Smooth muscle cell (in vitro differentiated cells): ENCODE results near the gene CLDN12. TPM values are rescaled to one million over a fixed set of nuclear protein-coding genes. Genes with fewer than 3 reads are reported as not detected.

Experiments used
- DNase-seq: peaks from one replicate; lab custom pipeline; 2025; ENCODE audit not compliant: unreplicated experiment; lab: John Stamatoyannopoulos, UW
- H2AFZ ChIP-seq: fragments of 200-600 bp; sonication (generic); 2 replicates; pipeline ENCODE4 v1.6.0; 2016; ENCODE audit warnings: antibody characterized with exemption, low read depth, mild to moderate bottlenecking
- H3F3A ChIP-seq: fragments of 200-600 bp; sonication (generic); 2 replicates; pipeline ENCODE4 v1.6.0; 2017; ENCODE audit warnings: antibody characterized with exemption, low read depth
- H3K27ac ChIP-seq: fragments of 200-600 bp; sonication (generic); 2 replicates; pipeline ENCODE4 v1.5.1; 2016; ENCODE audit warnings: low read depth, mild to moderate bottlenecking
- H3K27me3 ChIP-seq: fragments of 200-600 bp; sonication (generic); 2 replicates; pipeline ENCODE4 v1.6.1; 2016; ENCODE audit warnings: low read depth, mild to moderate bottlenecking
- H3K36me3 ChIP-seq: fragments of 200-600 bp; sonication (generic); 2 replicates; pipeline ENCODE4 v1.5.1; 2016; ENCODE audit warnings: low read depth
- H3K4me1 ChIP-seq: fragments of 200-600 bp; sonication (generic); 2 replicates; pipeline ENCODE4 v1.5.1; 2016; ENCODE audit warnings: low read depth
- H3K4me2 ChIP-seq: fragments of 200-600 bp; sonication (generic); 2 replicates; pipeline ENCODE4 v1.6.0; 2016; ENCODE audit warnings: mild to moderate bottlenecking
- H3K4me3 ChIP-seq: fragments of 200-600 bp; sonication (generic); 2 replicates; pipeline ENCODE4 v1.5.1; 2016; ENCODE audit warnings: mild to moderate bottlenecking
- H3K79me2 ChIP-seq: fragments of 200-600 bp; sonication (generic); 2 replicates; pipeline ENCODE4 v1.6.0; 2016; ENCODE audit warnings: low read depth, mild to moderate bottlenecking
- H3K9ac ChIP-seq: fragments of 200-600 bp; sonication (generic); 2 replicates; pipeline ENCODE4 v1.6.0; 2016; ENCODE audit warnings: low read depth
- H3K9me3 ChIP-seq: fragments of 200-600 bp; sonication (generic); replicated peaks from 2 replicates; pipeline ENCODE4 v1.5.1; 2016; ENCODE audit warnings: low read depth
- H4K20me1 ChIP-seq: fragments of 200-600 bp; sonication (generic); 2 replicates; pipeline ENCODE4 v1.6.0; 2016; ENCODE audit warnings: low read depth
- CTCF ChIP-seq: fragments of 200-600 bp; sonication (generic); IDR thresholded peaks from 2 replicates; pipeline ENCODE4 v1.5.1; 2017; ENCODE audit warnings: borderline replicate concordance, mild to moderate bottlenecking, antibody characterized with exemption; ENCODE audit not compliant: insufficient read depth, poor library complexity, severe bottlenecking
- WGBS: methylation state at CpG from one replicate; pipeline ENCODE4 v1.1.7; 2016; ENCODE audit warnings: low lambda C conversion rate; 5-methylcytosine and 5-hydroxymethylcytosine counted together
- polyA plus RNA-seq: library from polyadenylated mRNA; unstranded; fragments of >200 nt; fragmentation: Nextera tagmentation; extraction: Ambion mirVana; gene quantifications from 2 replicates; pipeline ENCODE4 v1.2.1, GENCODE V29; 2016
- total RNA-seq: library from RNA; depleted of rRNA; stranded (reverse); fragments of >200 nt; gene quantifications from 2 replicates; pipeline ENCODE4 v1.2.3, GENCODE V29; 2014

Gene CLDN12
- total and polyA plus RNA-seq, 2 experiments from 2014 or later, result 16.1 to 51.1 TPM

GRCh38 chr7:90425376-90425775 is 22.1 kb downstream of the CLDN12 start:
- H3K36me3 ChIP-seq, result no peaks in the 10 kb centered on the region
- no peaks in the 10 kb centered on the region for H3K4me1 ChIP-seq
- H3K9me3 ChIP-seq, result no peaks in the 10 kb centered on the region
- no peak overlapping the region for H2AFZ ChIP-seq
- TF ChIP-seq CTCF, result no peak
- no peak for DNase-seq
- no peak overlapping the region for H3K27ac ChIP-seq
- H3F3A ChIP-seq, result no peaks in the 10 kb centered on the region
- H3K27me3 ChIP-seq, result no peaks in the 10 kb centered on the region
- H3K4me3 ChIP-seq, result no peak overlapping the region
- no peak overlapping the region for H3K9ac ChIP-seq
- H3K79me2 ChIP-seq, result no peaks in the 10 kb centered on the region
- H4K20me1 ChIP-seq, result no peaks in the 10 kb centered on the region
- WGBS, result 93% methylated on average over 2 of the region's 2 CpGs
- H3K4me2 ChIP-seq, result no peak overlapping the region

DNA sequence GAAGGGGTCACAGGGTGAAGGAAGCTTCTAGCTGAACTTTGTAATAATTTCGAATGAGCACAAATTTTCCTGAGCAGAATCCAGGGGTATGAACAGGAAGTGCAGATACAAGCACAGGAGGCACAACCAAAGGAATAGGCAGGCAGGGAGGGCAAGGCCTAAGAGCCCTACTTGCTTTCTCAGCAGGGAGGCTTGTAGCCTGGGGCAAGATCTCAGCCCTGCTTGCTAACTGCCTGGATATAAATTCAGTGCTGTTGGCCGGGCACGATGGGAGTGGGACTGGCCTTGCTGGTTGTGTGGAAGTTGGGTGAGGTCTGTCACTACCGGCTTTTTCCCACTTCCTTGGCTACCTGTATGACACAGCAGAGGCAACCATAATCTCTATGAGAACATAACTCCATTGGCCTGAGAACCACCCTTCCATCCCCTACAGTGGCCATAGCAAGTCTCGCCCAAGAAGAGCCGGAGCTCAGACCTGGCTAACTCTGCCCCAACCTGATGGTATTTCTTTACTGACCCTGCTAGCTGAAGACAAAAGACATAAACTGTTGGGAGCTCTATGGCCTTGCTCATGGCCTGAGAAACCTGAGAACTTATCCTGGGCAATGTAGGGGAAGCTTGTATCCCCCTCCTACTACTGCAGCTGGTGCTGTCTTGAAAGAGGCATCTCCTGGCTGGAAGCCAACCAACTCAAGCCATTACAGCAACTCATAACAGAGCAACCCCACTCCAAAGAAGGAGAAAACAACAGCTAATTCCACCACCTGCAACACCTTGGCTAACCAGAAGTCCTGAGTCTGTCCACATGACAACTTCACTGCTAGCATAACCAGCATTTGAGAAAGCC is 27.6 kb downstream of the CLDN12 start:
- Histone ChIP-seq H2AFZ (no peak overlapping the region), H3K9ac (no peak overlapping the region), H3K79me2 (no peaks in the 10 kb centered on the region), H4K20me1 (no peaks in the 10 kb centered on the region), H3F3A (no peaks in the 10 kb centered on the region), H3K9me3 (no peaks in the 10 kb centered on the region), H3K4me3 (no peak overlapping the region), H3K4me2 (no peak overlapping the region), H3K27ac (no peak overlapping the region), H3K27me3 (no peaks in the 10 kb centered on the region), H3K36me3 (no peaks in the 10 kb centered on the region), H3K4me1 (no peaks in the 10 kb centered on the region)
- 73% methylated on average over 6 of the region's 6 CpGs for WGBS
- no peak for DNase-seq
- TF ChIP-seq CTCF, result no peak

DNA sequence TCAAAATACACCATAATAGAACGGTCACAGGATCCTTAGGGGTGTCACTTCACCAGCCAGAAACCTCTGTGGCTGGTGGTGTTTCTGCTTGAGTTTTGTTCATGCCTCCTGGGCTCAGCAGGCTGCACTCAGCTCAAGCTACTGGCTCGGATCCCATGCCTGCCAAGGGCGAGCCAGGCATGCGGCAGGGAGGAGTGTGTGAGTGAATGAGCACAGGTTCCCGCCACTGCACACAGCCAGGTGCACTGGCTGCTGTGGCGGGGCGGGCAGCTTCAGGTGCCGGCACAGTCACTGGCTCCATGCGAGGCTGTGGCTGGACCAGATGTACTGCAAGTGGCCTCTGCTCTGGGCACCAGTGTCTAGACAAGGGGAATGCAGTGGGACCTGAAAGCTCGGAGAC is 29.5 kb downstream of the CLDN12 start:
- Histone ChIP-seq H4K20me1 (no peaks in the 10 kb centered on the region), H3K9me3 (no peaks in the 10 kb centered on the region)
- WGBS, result 69% methylated on average over 10 of the region's 10 CpGs

More for the DNA sequence above, 29.5 kb downstream of the CLDN12 start:
- DNase-seq, result no peak
- H2AFZ ChIP-seq, result no peak overlapping the region
- no peaks in the 10 kb centered on the region for H3K4me1 ChIP-seq
- no peaks in the 10 kb centered on the region for H3F3A ChIP-seq
- H3K79me2 ChIP-seq, result no peaks in the 10 kb centered on the region
- no peak overlapping the region for H3K4me3 ChIP-seq
- H3K9ac ChIP-seq, result no peak overlapping the region
- H3K4me2 ChIP-seq, result no peak overlapping the region
- H3K36me3 ChIP-seq, result no peaks in the 10 kb centered on the region
- no peak for TF ChIP-seq CTCF
- H3K27me3 ChIP-seq, result no peaks in the 10 kb centered on the region
- no peak overlapping the region for H3K27ac ChIP-seq
